CD4-positive, alpha-beta memory T cell (primary cell): ENCODE measurements around the gene NOS1AP. TPM values are rescaled to one million over a fixed set of nuclear protein-coding genes. Genes with fewer than 3 reads are reported as not detected.

Experiments used
- CTCF ChIA-PET: fragments of 350-600 bp; sonication (Branson Sonifier 250); formaldehyde crosslinking; loops from one replicate; lab custom pipeline; 2021; ENCODE audit warnings: inconsistent platforms; ENCODE audit not compliant: partially characterized antibody; lab: Charles Lee
- POLR2A ChIA-PET: fragments of 350-600 bp; sonication (Branson Sonifier 250); formaldehyde crosslinking; loops from one replicate; lab custom pipeline; 2021; ENCODE audit not compliant: partially characterized antibody; lab: Charles Lee
- DNase-seq, 5 donors: peaks; one replicate each; pipeline versions ENCODE4 v3.0.0 to v3.0.0-alpha.2; 2020 to 2022; ENCODE audit warnings: mixed read lengths in 1 of 5
- H3K27ac ChIP-seq: one replicate; pipeline ENCODE4 v1.7.0; 2013; ENCODE audit warnings: low read depth, low read length
- H3K27me3 ChIP-seq: 2 replicates; pipeline ENCODE4 v1.7.0; 2013; ENCODE audit warnings: mild to moderate bottlenecking, low read length, moderate library complexity; ENCODE audit not compliant: insufficient read depth
- H3K36me3 ChIP-seq: 2 replicates; pipeline ENCODE4 v1.7.0; 2013; ENCODE audit warnings: mild to moderate bottlenecking, low read length, moderate library complexity; ENCODE audit not compliant: insufficient read depth
- H3K4me1 ChIP-seq: 2 replicates; pipeline ENCODE4 v1.7.0; 2013; ENCODE audit warnings: mild to moderate bottlenecking, low read length, moderate library complexity; ENCODE audit not compliant: insufficient read depth
- H3K4me3 ChIP-seq, 2 donors: one replicate each; pipeline ENCODE4 v1.7.0; 2013; ENCODE audit warnings: low read length in 2 of 2, mild to moderate bottlenecking in 1 of 2
- H3K9me3 ChIP-seq, 2 donors: one replicate each; pipeline ENCODE4 v1.7.0; 2013; ENCODE audit warnings: low read length in 2 of 2, control low read depth in 1 of 2; ENCODE audit not compliant: control insufficient read depth in 1 of 2
- H3K27ac Mint-ChIP-seq, 7 donors: one replicate each; pipeline ENCODE4 v1.8.0; 2020 to 2021; ENCODE audit warnings: mixed read lengths in 7 of 7, mild to moderate bottlenecking in 6 of 7, inconsistent platforms in 3 of 7, moderate library complexity in 3 of 7
- H3K27me3 Mint-ChIP-seq, 2 donors: one replicate each; pipeline ENCODE4 v1.8.0; 2020 to 2021; ENCODE audit warnings: mixed read lengths in 2 of 2
- H3K36me3 Mint-ChIP-seq, 2 donors: one replicate each; pipeline ENCODE4 v1.8.0; 2020 to 2021; ENCODE audit warnings: mixed read lengths in 2 of 2, inconsistent platforms in 1 of 2, mild to moderate bottlenecking in 1 of 2
- H3K4me1 Mint-ChIP-seq, 4 donors: one replicate each; pipeline ENCODE4 v1.8.0; 2020 to 2021; ENCODE audit warnings: mixed read lengths in 4 of 4, mild to moderate bottlenecking in 1 of 4
- H3K4me3 Mint-ChIP-seq, 8 donors: one replicate each; pipeline ENCODE4 v1.8.0; 2020 to 2021; ENCODE audit warnings: mixed read lengths in 8 of 8, mild to moderate bottlenecking in 7 of 8, moderate library complexity in 6 of 8, inconsistent platforms in 3 of 8
- H3K9me3 Mint-ChIP-seq, 8 donors: one replicate each; pipeline ENCODE4 v1.8.0; 2020 to 2021; ENCODE audit warnings: mixed read lengths in 8 of 8, mild to moderate bottlenecking in 5 of 8, inconsistent platforms in 3 of 8, moderate library complexity in 1 of 8
- intact Hi-C: fragments of 100-400 bp; cut with micrococcal nuclease; formaldehyde crosslinking; loops from one replicate; pipeline ENCODE4 v1.15.1; 2023
- polyA plus RNA-seq, 2 donors: library from polyadenylated mRNA; unstranded; fragments of 300-500 nt; fragmentation: Illumina TruSeq; gene quantifications; one replicate each; pipeline ENCODE4 v1.2.3, GENCODE V29; 2021
- total RNA-seq, 2 experiments: library from RNA; stranded (reverse); gene quantifications; one replicate each; pipeline ENCODE4 v1.2.3, GENCODE V29; 2021

NOS1AP gene
- total and polyA plus RNA-seq, 4 experiments from 2014 or later = not detected

DNA sequence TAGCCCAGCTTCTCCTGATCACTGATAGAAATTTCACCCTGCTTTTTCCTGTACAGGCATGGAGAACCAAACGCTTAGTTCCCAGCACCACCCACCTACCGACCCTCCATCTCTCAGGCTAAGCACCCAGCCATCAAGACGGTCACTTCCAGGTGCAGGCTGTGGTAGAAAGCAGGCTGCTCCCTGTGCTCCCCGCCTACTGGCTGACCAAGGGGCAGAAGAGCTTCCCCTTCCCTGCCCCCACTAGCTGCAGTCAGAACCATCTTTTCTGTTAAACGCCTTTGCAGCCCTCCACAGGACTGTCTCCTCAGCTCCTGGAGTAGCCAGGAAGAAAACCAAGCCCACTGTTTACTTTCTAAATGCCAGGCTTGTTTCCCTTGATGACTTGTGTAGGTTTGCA, 284.2 kb downstream of the NOS1AP start:
- Mint-ChIP-seq H3K27ac (no peak overlapping the region), H3K36me3 (no peaks in the 10 kb centered on the region), H3K27me3 (peaks cover 9 to 24% of the 10 kb centered on the region in 2 donors), H3K4me3 (no peak overlapping the region), H3K9me3 (no peaks in the 10 kb centered on the region), H3K4me1 (no peaks in the 10 kb centered on the region)
- Histone ChIP-seq H3K4me3 (no peak overlapping the region), H3K27me3 (no peaks in the 10 kb centered on the region), H3K36me3 (no peaks in the 10 kb centered on the region), H3K4me1 (no peaks in the 10 kb centered on the region), H3K27ac (no peak overlapping the region), H3K9me3 (no peaks in the 10 kb centered on the region)
- ChIA-PET CTCF (no interaction called here), POLR2A (no interaction called here)
- intact Hi-C loops = no loop called here
- no peak for DNase-seq

DNA sequence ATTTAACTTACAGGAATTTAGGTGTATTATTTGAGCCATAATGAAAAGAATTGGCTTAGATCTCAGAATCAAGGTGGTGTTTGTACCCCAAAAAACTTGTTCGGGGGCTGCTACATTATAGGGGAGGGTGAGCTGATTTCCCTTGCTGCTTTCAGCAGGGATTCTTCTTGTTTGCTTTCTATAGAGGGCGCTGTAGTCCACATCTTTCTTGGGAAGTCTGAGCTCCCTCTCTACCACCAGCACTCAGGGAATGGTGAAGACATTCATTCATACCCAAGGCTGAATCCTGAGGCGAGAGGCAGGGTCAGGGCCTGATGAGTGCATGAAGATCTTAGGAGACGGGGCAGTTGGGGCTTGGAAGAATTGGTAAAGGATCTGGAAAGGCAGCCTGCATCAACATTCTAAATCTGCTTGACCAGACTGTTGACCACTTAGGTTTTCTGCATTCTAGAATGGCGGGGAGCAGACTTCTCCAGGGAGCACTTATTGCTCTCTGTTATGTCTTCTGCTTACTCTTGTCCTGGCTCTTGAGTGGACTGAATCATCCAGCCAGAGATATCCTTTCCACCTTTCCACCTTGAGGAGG, 288.3 kb downstream of the NOS1AP start:
- intact Hi-C loops = no loop called here
- no peaks in the 10 kb centered on the region for H3K36me3 Mint-ChIP-seq
- DNase-seq = no peak
- Histone ChIP-seq H3K9me3 (no peaks in the 10 kb centered on the region), H3K27me3 (no peaks in the 10 kb centered on the region), H3K4me3 (no peak overlapping the region), H3K36me3 (no peaks in the 10 kb centered on the region), H3K27ac (no peak overlapping the region), H3K4me1 (no peaks in the 10 kb centered on the region)
- peaks cover 8 to 17% of the 10 kb centered on the region in 2 donors for H3K27me3 Mint-ChIP-seq
- H3K4me3 Mint-ChIP-seq = no peak overlapping the region
- H3K27ac Mint-ChIP-seq = no peak overlapping the region
- H3K4me1 Mint-ChIP-seq = no peaks in the 10 kb centered on the region
- ChIA-PET CTCF (no interaction called here), POLR2A (no interaction called here)
- no peaks in the 10 kb centered on the region for H3K9me3 Mint-ChIP-seq

DNA sequence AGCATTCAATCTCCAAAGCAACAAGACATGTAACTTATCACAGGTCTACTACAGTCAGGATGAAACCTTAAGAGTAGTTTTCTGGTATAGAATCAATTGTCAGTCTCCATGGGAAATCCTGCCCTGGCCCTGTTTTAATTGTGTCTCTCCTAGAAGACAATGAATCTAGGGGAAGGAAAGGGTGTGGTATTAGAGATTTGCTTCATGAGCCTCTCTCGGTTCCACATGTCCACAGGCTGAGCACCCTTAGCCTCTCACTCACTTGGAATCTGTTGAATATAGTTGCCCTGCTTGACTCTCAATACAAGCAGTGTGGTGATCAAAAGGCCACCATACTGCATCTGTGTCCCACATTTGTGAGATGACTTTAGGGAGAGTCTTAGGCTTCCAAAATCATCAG, 289.4 kb downstream of the NOS1AP start:
- H3K36me3 ChIP-seq = no peaks in the 10 kb centered on the region
- H3K27ac Mint-ChIP-seq = no peak overlapping the region

DNA sequence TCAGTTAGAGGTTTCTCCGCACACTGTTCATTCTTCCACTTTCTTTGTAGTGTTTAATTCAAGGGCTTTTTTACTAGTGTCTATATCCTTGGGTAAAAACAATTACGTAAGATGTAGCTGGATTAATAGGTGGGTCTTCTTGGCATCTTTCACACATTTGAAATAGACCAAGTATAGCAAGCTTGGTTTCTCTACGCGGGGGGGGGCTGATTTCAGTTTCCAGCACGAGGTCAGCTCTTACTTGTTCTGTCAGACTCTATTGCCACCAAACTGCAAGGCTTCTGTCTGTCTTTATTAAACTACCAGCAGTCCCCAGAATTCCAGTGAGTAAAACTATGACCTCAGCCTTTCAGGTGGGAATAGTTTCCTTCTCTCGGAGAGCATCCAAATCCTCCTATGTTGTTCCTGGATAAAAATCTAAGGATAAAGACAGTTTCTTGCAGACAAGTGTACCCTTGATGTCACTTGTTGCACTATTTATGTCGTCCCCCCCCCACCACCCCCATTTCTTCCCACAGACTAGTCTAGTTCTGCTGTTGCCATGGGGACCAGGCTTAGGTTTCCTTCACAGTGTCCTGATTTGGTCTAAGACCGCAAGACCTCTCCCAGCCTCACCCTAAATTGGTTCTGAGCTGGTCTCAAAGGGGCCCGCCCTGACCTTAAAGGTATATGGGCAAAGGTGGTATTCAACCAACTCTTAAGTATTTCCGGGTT, 290.2 kb downstream of the NOS1AP start:
- ChIA-PET CTCF (no interaction called here), POLR2A (no interaction called here)
- no peaks in the 10 kb centered on the region for H3K27me3 ChIP-seq
- H3K36me3 Mint-ChIP-seq = no peaks in the 10 kb centered on the region
- H3K4me1 Mint-ChIP-seq = no peaks in the 10 kb centered on the region
- no peak overlapping the region for H3K27ac ChIP-seq
- no peaks in the 10 kb centered on the region for H3K9me3 Mint-ChIP-seq
- no peak overlapping the region for H3K4me3 Mint-ChIP-seq
- no peak overlapping the region for H3K4me3 ChIP-seq
- no peak for DNase-seq
- no peak overlapping the region for H3K27ac Mint-ChIP-seq
- H3K27me3 Mint-ChIP-seq = peaks cover 13 to 14% of the 10 kb centered on the region in 2 donors
- intact Hi-C loops = no loop called here
- H3K9me3 ChIP-seq = no peaks in the 10 kb centered on the region
- no peaks in the 10 kb centered on the region for H3K36me3 ChIP-seq
- no peaks in the 10 kb centered on the region for H3K4me1 ChIP-seq

More for the DNA sequence above, 289.4 kb downstream of the NOS1AP start:
- no peaks in the 10 kb centered on the region for H3K9me3 ChIP-seq
- ChIA-PET POLR2A (no interaction called here), CTCF (no interaction called here)
- no peak overlapping the region for H3K4me3 Mint-ChIP-seq
- no peaks in the 10 kb centered on the region for H3K36me3 Mint-ChIP-seq
- no peaks in the 10 kb centered on the region for H3K4me1 Mint-ChIP-seq
- intact Hi-C loops = no loop called here
- H3K27me3 Mint-ChIP-seq = peaks cover 12% of the 10 kb centered on the region in 2 donors
- no peak overlapping the region for H3K27ac ChIP-seq
- no peaks in the 10 kb centered on the region for H3K27me3 ChIP-seq
- no peak overlapping the region for H3K4me3 ChIP-seq
- H3K9me3 Mint-ChIP-seq = no peaks in the 10 kb centered on the region
- DNase-seq = no peak
- H3K4me1 ChIP-seq = no peaks in the 10 kb centered on the region

DNA sequence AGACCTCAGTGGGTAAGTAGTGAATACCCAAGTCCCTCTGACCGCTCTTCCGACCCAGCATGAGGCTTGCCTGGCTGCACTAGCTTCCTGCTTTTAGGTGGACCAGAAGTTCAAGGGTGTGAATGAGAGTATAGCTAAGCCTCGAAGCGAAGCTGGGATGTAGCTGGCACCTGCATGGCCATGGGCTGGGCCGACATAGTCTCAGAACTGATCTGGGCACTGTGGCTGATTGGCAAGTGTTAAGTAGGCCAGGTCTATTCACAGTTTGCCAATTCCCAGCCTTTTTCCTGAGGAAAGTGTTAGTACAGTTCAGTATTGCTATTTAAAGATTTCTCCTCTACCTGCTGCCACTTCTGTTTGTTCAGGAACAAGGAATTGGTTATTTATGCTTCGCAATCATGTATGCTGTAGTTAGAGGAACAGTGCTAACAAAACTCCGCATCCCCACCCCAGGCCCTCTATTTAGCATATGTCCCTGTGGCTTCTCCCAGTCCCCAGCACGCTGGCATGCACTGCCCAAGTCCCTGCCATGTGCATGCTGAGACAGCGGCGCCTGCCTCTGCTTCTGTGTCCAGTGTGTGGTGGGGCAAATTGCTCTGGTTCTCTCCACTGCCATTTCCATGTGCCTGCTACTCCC, 290.9 kb downstream of the NOS1AP start:
- Mint-ChIP-seq H3K4me3 (no peak overlapping the region), H3K9me3 (no peaks in the 10 kb centered on the region)
- POLR2A ChIA-PET = no interaction called here

DNA sequence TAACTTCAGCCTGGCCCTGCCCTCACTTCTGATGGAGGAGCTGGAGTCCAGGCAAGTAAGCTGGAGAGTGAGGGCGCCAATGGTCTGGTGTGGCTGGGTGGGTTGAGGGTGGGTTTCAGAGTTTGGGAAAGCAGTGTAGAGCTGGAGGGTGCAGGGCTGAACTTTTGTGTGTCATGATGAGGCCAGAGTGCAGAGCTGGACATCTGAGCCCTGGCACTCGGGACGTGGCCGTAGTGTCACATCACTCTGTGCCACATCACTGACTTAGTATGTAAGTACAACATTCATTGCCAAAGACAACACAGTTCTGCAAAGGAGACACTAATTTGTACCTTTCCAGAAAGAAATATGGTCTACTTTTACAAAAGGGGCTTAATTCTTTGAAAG, 291.4 kb downstream of the NOS1AP start:
- H3K27ac Mint-ChIP-seq = no peak overlapping the region
- no peak overlapping the region for H3K4me3 ChIP-seq
- H3K27me3 ChIP-seq = no peaks in the 10 kb centered on the region
- H3K36me3 Mint-ChIP-seq = no peaks in the 10 kb centered on the region
- no peaks in the 10 kb centered on the region for H3K9me3 ChIP-seq
- no peaks in the 10 kb centered on the region for H3K36me3 ChIP-seq
- intact Hi-C loops = no loop called here
- no peak overlapping the region for H3K4me3 Mint-ChIP-seq
- no peaks in the 10 kb centered on the region for H3K4me1 ChIP-seq
- DNase-seq = no peak
- ChIA-PET POLR2A (no interaction called here), CTCF (no interaction called here)
- no peaks in the 10 kb centered on the region for H3K9me3 Mint-ChIP-seq
- peaks cover 10 to 16% of the 10 kb centered on the region in 2 donors for H3K27me3 Mint-ChIP-seq
- H3K27ac ChIP-seq = no peak overlapping the region
- no peaks in the 10 kb centered on the region for H3K4me1 Mint-ChIP-seq

More for the DNA sequence above, 290.9 kb downstream of the NOS1AP start:
- H3K27me3 Mint-ChIP-seq = peaks cover 13 to 16% of the 10 kb centered on the region in 2 donors
- Histone ChIP-seq H3K4me1 (no peaks in the 10 kb centered on the region), H3K27me3 (no peaks in the 10 kb centered on the region), H3K9me3 (no peaks in the 10 kb centered on the region), H3K36me3 (no peaks in the 10 kb centered on the region), H3K27ac (no peak overlapping the region), H3K4me3 (no peak overlapping the region)
- no peaks in the 10 kb centered on the region for H3K4me1 Mint-ChIP-seq
- DNase-seq = no peak
- CTCF ChIA-PET = no interaction called here
- intact Hi-C loops = no loop called here
- H3K36me3 Mint-ChIP-seq = no peaks in the 10 kb centered on the region
- H3K27ac Mint-ChIP-seq = no peak overlapping the region

DNA sequence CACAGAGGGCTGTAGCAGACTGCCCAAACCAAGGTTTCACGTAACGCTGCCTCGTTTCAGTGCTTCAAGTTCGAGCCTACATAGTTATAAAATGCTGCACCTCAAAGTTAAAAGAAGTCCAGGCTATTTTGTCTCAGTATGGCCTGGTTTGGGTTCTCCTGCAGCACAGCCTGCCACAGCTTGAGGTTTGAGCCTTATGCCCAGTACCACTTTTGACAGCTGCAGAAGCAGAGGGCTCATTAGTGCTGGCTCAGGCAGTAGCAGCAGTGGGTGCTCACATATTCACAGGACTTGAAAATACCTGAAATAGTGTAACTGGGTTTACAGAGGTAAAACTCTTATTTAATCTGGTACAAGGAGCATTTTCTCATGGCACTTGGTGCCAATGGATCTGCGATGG, 291.9 kb downstream of the NOS1AP start:
- Mint-ChIP-seq H3K4me3 (no peak overlapping the region), H3K9me3 (no peaks in the 10 kb centered on the region), H3K27ac (no peak overlapping the region), H3K27me3 (peaks cover 7 to 16% of the 10 kb centered on the region in 2 donors), H3K36me3 (no peaks in the 10 kb centered on the region), H3K4me1 (no peaks in the 10 kb centered on the region)
- POLR2A ChIA-PET = no interaction called here
- Histone ChIP-seq H3K9me3 (no peaks in the 10 kb centered on the region), H3K36me3 (no peaks in the 10 kb centered on the region), H3K4me3 (no peak overlapping the region), H3K27me3 (no peaks in the 10 kb centered on the region), H3K4me1 (no peaks in the 10 kb centered on the region), H3K27ac (no peak overlapping the region)
- intact Hi-C loops = no loop called here
- no peak for DNase-seq
- CTCF ChIA-PET = no interaction called here
